Activated naive CD4-positive, alpha-beta T cell treated with anti-CD3 and anti-CD28 coated beads, Interleukin-2, amount 50 U/mL, for 24 hours (primary cell): Measurements from ENCODE around the gene SNX19.

ENCODE experiments used
- H3K27ac Mint-ChIP-seq: one replicate; pipeline ENCODE4 v1.8.0; 2021; ENCODE audit warnings: mild to moderate bottlenecking, mixed read lengths
- H3K27me3 Mint-ChIP-seq: one replicate; pipeline ENCODE4 v1.8.0; 2021; ENCODE audit warnings: mixed read lengths
- H3K36me3 Mint-ChIP-seq: one replicate; pipeline ENCODE4 v1.8.0; 2021; ENCODE audit warnings: mixed read lengths
- H3K4me1 Mint-ChIP-seq: one replicate; pipeline ENCODE4 v1.8.0; 2021; ENCODE audit warnings: mixed read lengths
- H3K4me3 Mint-ChIP-seq: one replicate; pipeline ENCODE4 v1.8.0; 2021; ENCODE audit warnings: mild to moderate bottlenecking, mixed read lengths
- H3K9me3 Mint-ChIP-seq: one replicate; pipeline ENCODE4 v1.8.0; 2021; ENCODE audit warnings: mixed read lengths

The SNX19 gene

DNA sequence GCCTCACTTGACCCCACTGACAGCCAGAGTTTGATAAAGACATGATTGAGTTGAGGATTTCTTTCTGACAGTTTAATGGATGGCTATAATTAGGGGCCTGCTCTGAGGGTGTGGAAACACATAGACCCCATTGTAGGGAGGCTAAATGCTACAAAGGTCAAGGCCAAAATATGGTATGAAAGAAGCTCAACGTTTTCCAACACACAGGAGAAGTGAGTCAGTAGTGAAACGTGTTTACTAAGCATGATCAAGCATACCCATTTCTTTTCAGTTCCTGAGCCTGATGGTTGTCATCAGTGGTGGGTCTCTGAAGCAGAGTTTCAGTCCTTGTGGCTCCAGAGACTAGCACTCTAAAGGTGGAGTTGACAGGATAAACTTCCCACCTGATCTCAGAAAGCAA lies 69.7 kb downstream of the SNX19 start:
- Mint-ChIP-seq H3K36me3 (no peaks in the 10 kb centered on the region), H3K9me3 (no peaks in the 10 kb centered on the region), H3K4me3 (no peak overlapping the region), H3K27me3 (peaks cover 2% of the 10 kb centered on the region), H3K4me1 (no peaks in the 10 kb centered on the region), H3K27ac (no peak overlapping the region)

DNA sequence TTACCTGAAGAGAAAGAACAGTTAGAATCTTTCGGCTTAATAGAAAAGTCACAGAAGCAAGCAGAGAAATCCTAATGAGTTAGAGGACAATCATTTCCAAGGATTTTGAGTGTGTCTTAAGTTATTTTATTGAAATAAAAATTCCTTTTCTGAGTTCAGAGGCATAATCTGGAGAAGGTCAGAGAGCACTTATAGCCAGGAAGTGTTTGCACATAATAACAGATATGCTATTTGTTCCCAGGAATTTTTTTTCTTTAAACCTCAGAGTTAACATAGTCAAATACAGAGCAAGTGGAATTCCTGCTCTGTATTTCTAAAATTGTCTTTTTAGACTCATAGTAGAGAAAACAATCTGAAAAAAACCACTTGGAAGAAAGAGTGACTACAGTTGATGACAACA lies 74.3 kb downstream of the SNX19 start:
- Mint-ChIP-seq H3K36me3 (peaks cover 1% of the 10 kb centered on the region), H3K27ac (no peak overlapping the region), H3K4me3 (no peak overlapping the region), H3K9me3 (peaks cover 9% of the 10 kb centered on the region), H3K4me1 (no peaks in the 10 kb centered on the region), H3K27me3 (peaks cover 15% of the 10 kb centered on the region)

DNA sequence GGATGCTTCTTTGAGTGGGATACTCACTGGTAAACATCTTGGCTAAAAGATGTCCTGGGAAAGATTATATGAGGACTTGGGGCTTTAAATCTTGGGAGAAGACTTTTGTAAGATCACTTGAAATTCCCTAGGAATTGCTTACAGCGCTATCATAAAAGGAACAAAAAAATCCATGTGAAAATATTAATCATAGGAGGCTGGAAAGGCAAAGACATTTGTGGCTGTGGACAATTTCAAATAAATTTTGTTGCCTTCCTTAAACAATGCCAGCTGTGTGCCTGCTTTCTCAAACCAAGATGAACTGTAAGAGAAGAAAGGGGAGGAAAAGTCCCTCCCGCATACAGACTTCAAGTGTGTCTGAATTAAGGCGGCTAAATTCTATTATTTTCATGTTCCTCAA lies 75.6 kb downstream of the SNX19 start:
- H3K4me3 Mint-ChIP-seq = no peak overlapping the region

DNA sequence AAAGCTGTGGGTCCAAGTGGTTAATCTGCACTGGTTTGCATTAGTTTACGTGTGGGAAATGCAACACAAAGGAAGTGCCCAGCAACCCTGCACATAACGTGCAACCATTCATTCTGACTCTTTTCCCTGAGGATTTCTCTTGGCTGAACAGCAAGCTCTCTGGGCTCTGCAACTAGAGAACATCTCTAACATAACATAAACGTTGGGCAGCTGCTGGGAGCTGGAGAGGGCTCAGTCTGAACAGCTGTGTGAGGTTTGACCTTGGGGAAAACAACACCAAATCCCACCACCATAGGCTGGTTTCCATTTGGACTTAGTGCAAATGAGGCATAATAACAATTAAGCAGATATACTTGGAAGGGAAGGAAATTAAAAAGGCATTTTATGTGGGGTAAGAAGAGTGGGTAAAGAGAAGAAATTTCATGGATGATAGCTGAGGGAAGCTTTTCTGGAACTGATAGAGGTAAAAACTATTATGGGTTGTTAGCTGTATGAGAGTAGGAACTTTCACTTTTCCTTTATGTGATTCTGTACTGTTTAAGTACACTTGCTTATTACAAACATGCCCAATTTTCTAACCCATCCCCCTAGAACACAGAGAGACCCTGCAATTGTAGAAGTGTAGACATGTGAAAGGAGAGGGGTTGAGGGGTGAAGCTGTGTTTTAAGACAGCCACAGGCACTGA lies 76.2 kb downstream of the SNX19 start:
- no peaks in the 10 kb centered on the region for H3K4me1 Mint-ChIP-seq
- peaks cover 1% of the 10 kb centered on the region for H3K36me3 Mint-ChIP-seq
- no peak overlapping the region for H3K4me3 Mint-ChIP-seq
- H3K9me3 Mint-ChIP-seq = peaks cover 11% of the 10 kb centered on the region
- H3K27ac Mint-ChIP-seq = no peak overlapping the region
- peaks cover 15% of the 10 kb centered on the region for H3K27me3 Mint-ChIP-seq

More for the DNA sequence above, 75.6 kb downstream of the SNX19 start:
- Mint-ChIP-seq H3K27me3 (peaks cover 15% of the 10 kb centered on the region), H3K4me1 (no peaks in the 10 kb centered on the region), H3K27ac (no peak overlapping the region), H3K36me3 (peaks cover 1% of the 10 kb centered on the region), H3K9me3 (peaks cover 11% of the 10 kb centered on the region)

DNA sequence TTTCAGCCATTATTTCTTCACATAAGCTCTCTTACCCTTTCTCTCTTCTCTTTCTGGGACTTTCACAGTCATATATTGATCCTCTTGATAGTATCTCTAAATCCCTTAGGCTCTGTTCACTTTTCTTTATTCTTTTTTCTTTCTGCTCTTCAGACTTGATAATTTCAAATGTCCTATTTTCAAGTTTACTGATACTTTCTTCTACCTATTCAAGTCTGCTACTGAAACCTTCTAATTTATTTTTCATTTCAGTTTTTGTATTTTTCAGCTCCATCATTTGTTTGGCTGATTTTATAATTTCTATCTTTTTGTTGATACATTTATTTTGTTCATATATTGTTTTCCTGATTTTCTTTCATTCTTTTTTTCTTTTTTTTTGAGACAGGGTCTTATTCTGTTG lies 79.1 kb downstream of the SNX19 start:
- H3K27ac Mint-ChIP-seq = no peak overlapping the region
- H3K9me3 Mint-ChIP-seq = peaks cover 11% of the 10 kb centered on the region
- peaks cover 13% of the 10 kb centered on the region for H3K27me3 Mint-ChIP-seq
- peaks cover 1% of the 10 kb centered on the region for H3K36me3 Mint-ChIP-seq
- no peak overlapping the region for H3K4me3 Mint-ChIP-seq
- H3K4me1 Mint-ChIP-seq = no peaks in the 10 kb centered on the region

DNA sequence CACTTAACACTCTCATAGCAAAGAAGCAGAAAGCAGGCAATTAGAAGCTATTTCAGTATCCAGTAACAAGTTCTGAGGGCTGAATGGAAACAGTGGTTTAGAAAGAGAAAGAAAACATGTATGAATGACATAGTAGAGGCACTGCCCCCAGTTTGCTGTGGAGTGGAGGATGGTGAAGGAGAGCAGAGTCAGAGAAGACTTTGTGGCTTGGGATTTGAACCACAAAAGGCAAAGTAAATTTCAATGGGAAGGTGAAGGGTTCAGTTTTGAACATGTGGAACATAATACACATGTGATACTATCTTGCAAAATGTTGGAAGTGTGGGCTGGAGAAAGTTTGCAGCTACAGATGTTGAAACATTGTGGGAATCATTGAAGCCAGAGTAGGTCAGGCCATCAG lies 81.4 kb downstream of the SNX19 start:
- Mint-ChIP-seq H3K27me3 (peaks cover 7% of the 10 kb centered on the region), H3K36me3 (peaks cover 1% of the 10 kb centered on the region), H3K4me3 (no peak overlapping the region), H3K4me1 (no peaks in the 10 kb centered on the region), H3K9me3 (peaks cover 11% of the 10 kb centered on the region), H3K27ac (no peak overlapping the region)

DNA sequence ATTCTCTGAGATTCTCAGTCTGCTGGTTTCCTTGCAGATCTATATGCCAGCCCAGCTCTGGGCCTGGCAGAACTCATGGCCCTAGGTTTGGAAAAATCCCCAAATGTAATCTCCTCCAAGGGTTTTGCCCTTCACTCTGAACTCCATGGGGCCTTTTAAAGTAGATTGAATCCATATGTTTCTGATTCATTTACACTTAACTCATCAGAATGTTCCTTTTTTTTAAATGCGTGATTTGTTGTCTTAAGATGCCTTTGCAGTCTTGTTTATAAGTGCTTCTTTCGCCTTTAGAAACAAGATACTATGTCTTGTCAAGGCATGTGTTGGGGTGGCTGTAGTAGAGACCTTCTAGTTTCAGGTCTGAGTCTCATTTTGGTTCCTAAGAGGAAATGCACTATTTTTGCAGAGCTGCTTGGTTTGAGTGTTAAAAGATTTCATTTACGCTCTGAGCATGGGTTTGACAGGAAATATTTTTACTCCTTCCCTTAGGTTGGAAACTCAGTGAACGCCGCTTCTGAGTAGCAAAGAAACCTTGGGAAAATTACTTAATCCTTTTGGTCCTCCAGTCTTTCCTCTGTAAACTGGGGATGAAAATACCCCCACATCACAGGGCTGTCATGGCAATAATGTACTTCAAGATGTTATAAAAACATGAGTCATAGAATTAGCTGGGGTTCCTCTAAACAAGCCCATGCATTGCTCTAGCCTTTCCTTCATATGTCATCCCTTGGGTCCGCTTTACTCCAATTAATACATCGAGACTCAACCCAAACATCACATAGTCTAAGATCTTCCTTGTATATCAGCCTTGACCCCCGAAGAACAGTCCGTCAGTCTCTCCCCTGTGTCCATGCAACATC lies 83.5 kb downstream of the SNX19 start:
- Mint-ChIP-seq H3K27ac (no peak overlapping the region), H3K9me3 (peaks cover 6% of the 10 kb centered on the region), H3K36me3 (peaks cover 1% of the 10 kb centered on the region), H3K4me3 (no peak overlapping the region), H3K27me3 (peaks cover 4% of the 10 kb centered on the region), H3K4me1 (no peaks in the 10 kb centered on the region)

DNA sequence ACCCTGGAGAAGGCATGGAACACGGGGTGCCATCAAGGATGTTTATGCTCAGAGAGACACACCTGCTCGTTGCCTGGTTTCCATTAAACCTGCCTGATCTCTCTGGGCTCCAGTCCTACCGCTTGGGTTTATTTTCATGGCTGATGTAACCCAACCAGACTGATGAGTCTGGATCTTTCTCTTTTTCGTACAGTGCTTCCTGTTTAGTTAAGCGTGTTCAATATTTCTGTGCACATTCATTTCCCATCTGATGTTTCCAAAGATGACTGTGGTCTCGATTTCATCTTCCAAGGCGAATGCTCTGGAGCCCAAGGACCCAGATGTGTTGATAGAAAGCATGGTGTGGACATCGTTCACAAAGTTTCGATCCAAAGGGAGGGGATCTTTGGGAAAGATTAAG lies 84.3 kb downstream of the SNX19 start:
- no peak overlapping the region for H3K4me3 Mint-ChIP-seq
- peaks cover 2% of the 10 kb centered on the region for H3K27me3 Mint-ChIP-seq
- no peaks in the 10 kb centered on the region for H3K4me1 Mint-ChIP-seq
- H3K36me3 Mint-ChIP-seq = no peaks in the 10 kb centered on the region
- peaks cover 1% of the 10 kb centered on the region for H3K9me3 Mint-ChIP-seq
- H3K27ac Mint-ChIP-seq = no peak overlapping the region

DNA sequence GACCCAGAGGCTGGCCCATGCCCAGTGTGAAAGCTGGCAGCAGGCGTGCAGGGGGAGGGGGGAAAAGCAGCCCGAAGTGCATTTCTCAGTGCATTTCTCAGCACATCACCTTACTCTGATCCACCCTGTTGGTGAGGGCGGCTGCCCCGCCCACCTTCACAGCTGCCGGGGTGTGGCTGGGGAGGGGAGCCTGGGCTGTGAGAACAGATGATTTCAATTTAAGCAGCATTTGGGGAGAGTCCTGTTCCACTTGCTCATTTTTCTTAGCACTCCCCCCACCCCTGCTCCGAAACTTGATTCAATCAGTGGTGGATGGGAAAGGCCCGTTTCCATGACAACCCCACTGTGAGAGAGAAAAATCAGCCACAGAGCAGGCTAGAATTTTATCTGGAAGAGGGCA lies 84.8 kb downstream of the SNX19 start:
- Mint-ChIP-seq H3K27me3 (peaks cover 2% of the 10 kb centered on the region), H3K4me1 (no peaks in the 10 kb centered on the region), H3K27ac (no peak overlapping the region), H3K36me3 (no peaks in the 10 kb centered on the region), H3K4me3 (no peak overlapping the region), H3K9me3 (no peaks in the 10 kb centered on the region)

DNA sequence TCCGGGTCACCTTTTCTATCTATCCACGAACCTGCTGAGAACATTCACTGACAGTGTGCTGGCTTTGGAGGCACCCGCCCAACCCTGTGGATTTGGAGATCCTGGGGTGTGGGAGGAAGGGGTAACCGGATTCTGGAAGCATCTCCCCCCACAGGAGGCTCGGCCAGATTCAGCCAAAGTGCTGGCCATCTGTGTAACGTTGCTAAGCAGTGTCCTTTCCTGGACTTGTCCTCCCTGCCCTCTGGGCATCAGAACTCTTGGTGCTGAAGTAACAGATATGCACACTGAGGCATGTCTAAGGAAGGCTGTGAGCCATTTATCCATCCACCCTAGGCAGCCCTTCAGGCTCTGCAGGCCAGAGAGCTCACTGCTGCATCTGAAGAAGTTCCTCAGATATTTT lies 85.7 kb downstream of the SNX19 start:
- Mint-ChIP-seq H3K4me3 (no peak overlapping the region), H3K27ac (no peak overlapping the region), H3K27me3 (peaks cover 2% of the 10 kb centered on the region), H3K4me1 (no peaks in the 10 kb centered on the region), H3K9me3 (no peaks in the 10 kb centered on the region), H3K36me3 (no peaks in the 10 kb centered on the region)

DNA sequence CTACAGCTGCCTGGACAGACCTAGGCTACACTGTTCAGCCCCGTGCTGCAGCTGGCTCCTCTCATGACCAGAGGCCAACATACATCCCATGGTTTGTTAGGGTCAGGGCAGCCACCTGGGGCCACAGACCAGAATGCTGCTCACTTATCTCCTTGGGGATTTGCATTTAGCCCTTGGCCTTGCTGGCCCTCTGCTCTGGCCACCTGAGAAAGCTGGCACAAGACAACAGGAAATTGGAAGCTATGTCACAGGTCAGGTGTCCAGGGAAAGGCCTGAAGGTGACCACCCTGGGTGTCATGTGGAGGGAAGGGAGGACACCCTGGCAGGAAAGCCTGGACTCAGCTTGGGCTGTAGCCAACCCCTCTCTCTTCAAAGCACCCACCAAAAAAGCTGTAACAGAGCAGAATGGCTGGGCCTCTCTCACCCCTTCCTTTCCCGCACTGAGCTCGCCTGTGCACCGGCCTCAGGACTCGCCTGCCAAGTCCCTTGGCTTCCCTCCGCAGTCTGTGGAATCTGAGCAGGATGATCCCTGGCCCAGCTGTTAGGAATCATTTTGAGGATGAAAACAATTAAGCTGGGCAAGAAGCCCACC lies 86.3 kb downstream of the SNX19 start:
- H3K4me1 Mint-ChIP-seq = no peaks in the 10 kb centered on the region
- H3K27ac Mint-ChIP-seq = no peak overlapping the region
- H3K9me3 Mint-ChIP-seq = no peaks in the 10 kb centered on the region
- H3K36me3 Mint-ChIP-seq = no peaks in the 10 kb centered on the region
- peaks cover 2% of the 10 kb centered on the region for H3K27me3 Mint-ChIP-seq
- H3K4me3 Mint-ChIP-seq = no peak overlapping the region

DNA sequence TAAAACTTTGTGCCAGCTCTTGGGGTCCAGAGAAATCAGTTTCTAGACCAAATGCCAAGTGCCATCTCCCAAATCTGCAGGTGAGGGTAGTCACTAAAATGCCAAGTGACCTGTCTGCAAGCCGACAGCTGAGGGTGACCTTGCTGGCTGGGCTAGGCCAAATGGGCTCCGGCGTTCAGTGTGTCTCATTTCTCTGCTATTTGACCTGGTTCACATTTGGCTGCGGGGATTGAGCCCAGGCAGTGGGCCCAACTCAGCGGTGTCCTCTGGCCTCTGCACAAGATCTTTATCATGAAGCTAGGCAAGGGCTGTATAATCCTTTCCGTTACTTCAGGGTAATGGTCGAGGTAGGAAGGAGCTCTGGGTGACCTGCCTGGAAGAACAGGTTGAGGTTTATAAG lies 87.5 kb downstream of the SNX19 start:
- H3K27ac Mint-ChIP-seq = no peak overlapping the region
- H3K9me3 Mint-ChIP-seq = no peaks in the 10 kb centered on the region
- H3K4me1 Mint-ChIP-seq = no peaks in the 10 kb centered on the region
- peaks cover 2% of the 10 kb centered on the region for H3K27me3 Mint-ChIP-seq
- no peaks in the 10 kb centered on the region for H3K36me3 Mint-ChIP-seq
- H3K4me3 Mint-ChIP-seq = no peak overlapping the region

DNA sequence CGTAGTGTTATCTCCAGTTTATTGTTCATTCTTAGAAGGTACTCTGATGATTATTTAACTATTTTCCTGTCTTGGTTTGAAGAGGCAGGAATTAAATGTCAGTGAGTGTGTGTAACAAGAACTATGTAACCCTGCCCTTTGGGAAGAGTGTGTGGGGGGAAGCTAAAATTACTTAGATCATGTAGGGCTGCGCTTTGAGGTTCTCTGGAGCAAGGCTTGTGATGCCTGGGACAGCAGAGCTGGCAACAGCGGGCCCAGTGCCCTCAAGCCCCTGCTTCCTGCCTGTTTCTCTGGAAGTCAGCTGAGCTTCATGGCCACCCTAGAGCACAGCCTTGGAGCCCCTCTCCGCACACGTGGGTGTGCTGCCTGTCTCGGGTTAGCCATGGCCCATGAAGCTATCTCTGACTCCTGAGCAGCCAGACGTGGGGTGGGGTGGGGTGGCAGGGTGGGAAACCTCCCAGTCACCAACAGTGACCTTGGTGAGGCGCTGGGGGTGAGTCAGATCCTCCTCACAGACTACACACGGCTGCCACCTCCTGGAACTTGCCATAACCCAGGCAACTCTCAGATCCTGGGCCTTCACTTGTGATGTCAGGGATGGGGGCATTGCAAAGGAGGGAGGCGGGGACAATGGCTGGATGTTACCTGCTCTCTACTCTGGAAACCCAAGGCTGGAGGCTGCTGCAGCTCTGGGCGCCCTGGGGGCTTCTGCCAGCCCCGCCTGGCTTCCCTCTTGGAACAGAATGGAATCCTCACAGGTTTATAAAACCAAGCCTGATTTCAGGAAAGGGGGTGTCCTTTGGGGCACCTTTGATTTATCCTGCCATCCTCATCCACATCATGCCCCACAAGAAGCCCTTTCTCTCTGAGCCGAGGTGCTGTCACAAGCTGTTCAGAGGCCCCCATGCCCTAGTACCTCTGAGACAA lies 88.6 kb downstream of the SNX19 start:
- Mint-ChIP-seq H3K9me3 (no peaks in the 10 kb centered on the region), H3K36me3 (no peaks in the 10 kb centered on the region), H3K4me3 (no peak overlapping the region), H3K27me3 (peaks cover 2% of the 10 kb centered on the region), H3K27ac (no peak overlapping the region), H3K4me1 (no peaks in the 10 kb centered on the region)

DNA sequence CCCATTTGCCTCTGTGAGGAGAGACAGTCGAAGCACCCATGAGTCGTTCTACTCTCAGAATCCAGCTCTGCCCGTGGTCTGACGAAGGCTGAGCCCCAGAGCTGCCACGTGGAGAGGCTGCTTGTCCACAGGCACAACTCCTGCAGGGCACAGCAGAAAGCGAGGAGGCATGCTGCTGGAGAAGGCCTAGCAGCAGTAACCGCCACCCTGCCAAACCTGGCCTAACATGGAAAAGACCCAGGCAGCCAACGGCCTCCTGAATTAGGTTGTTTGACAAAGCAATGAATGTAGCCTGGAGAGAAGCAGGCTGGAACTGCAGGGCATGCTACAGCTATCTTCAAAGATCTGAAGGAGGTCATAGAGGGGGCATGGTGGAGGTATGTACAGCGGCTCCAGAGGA lies 89.7 kb downstream of the SNX19 start:
- H3K4me3 Mint-ChIP-seq = no peak overlapping the region

DNA sequence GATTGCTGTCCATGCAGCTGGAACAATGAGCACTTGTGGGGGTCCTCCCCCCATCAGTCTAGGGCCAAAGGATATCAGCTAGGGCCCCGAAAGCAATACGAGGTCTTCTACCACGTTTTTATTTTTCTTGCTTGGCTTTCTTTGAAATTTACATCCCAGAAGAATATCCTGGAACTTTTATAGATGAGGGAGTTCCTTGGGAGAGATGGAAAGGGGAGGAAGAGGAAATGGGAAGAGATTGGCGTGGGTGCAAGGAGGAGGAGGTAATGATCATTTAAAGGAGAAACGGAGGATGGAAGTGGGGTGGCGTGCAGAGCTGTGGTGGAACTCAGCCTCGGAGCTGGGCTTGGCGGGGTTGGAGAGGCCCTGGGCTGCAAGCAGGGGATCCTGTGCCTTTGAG lies 90.3 kb downstream of the SNX19 start:
- Mint-ChIP-seq H3K27me3 (no peaks in the 10 kb centered on the region), H3K4me3 (no peak overlapping the region), H3K36me3 (no peaks in the 10 kb centered on the region), H3K4me1 (no peaks in the 10 kb centered on the region), H3K27ac (no peak overlapping the region), H3K9me3 (no peaks in the 10 kb centered on the region)

More for the DNA sequence above, 89.7 kb downstream of the SNX19 start:
- H3K27ac Mint-ChIP-seq = no peak overlapping the region
- no peaks in the 10 kb centered on the region for H3K4me1 Mint-ChIP-seq
- no peaks in the 10 kb centered on the region for H3K9me3 Mint-ChIP-seq
- no peaks in the 10 kb centered on the region for H3K36me3 Mint-ChIP-seq
- no peaks in the 10 kb centered on the region for H3K27me3 Mint-ChIP-seq
